Lung (tissue), 12 donors: ENCODE data around the gene MRTFA. TPM values are rescaled to one million over a fixed set of nuclear protein-coding genes. Genes with fewer than 3 reads are reported as not detected.
"Not testable (repeated sequence)": the region's sequence is repeated elsewhere in the genome, so short reads cannot be mapped to it uniquely, and the experiment has no call there.

Source experiments
- ATAC-seq: fragments of 200-7000 bp; cut with Tn5 transposase; one replicate; pipeline ENCODE4 v1.9.1; 2020; ENCODE audit warnings: moderate number of reproducible peaks; ENCODE audit not compliant: insufficient read depth, low FRiP score
- DNase-seq, 3 donors: peaks; one replicate each; pipeline ENCODE4 v3.0.0-alpha.2; 2013 to 2017
- H3K27ac ChIP-seq, 2 donors: one replicate each; pipeline ENCODE4 v1.5.1; 2013; ENCODE audit warnings: mild to moderate bottlenecking in 2 of 2, moderate library complexity in 2 of 2, control low read depth in 1 of 2, inconsistent platforms in 1 of 2, low read depth in 1 of 2, low read length in 1 of 2
- H3K27me3 ChIP-seq, 3 donors: one replicate each; pipeline ENCODE4 v1.5.1; 2013; ENCODE audit warnings: low read length in 2 of 3; ENCODE audit not compliant: control insufficient read depth in 3 of 3, insufficient read depth in 3 of 3
- H3K36me3 ChIP-seq, 4 donors: one replicate each; pipeline ENCODE4 v1.5.1; 2013; ENCODE audit warnings: low read length in 4 of 4, mild to moderate bottlenecking in 1 of 4, moderate library complexity in 1 of 4; ENCODE audit not compliant: control insufficient read depth in 4 of 4, insufficient read depth in 4 of 4
- H3K4me1 ChIP-seq, 5 donors: one replicate each; pipeline ENCODE4 v1.5.1; 2013; ENCODE audit warnings: low read length in 5 of 5, mild to moderate bottlenecking in 2 of 5, moderate library complexity in 1 of 5; ENCODE audit not compliant: control insufficient read depth in 5 of 5, insufficient read depth in 5 of 5
- H3K4me3 ChIP-seq: one replicate; pipeline ENCODE4 v1.5.1; 2013; ENCODE audit warnings: mild to moderate bottlenecking, control low read depth, moderate library complexity
- H3K9ac ChIP-seq, 2 donors: one replicate each; pipeline ENCODE4 v1.5.1; 2013; ENCODE audit warnings: low read length in 2 of 2, control low read depth in 1 of 2; ENCODE audit not compliant: insufficient read depth in 1 of 2
- H3K9me3 ChIP-seq, 4 donors: one replicate each; pipeline ENCODE4 v1.5.1; 2013; ENCODE audit warnings: low read length in 3 of 4, mild to moderate bottlenecking in 1 of 4, moderate library complexity in 1 of 4; ENCODE audit not compliant: control insufficient read depth in 4 of 4, insufficient read depth in 3 of 4
- CTCF ChIP-seq: IDR thresholded peaks from 2 replicates; pipeline ENCODE4 v1.5.1; 2012; ENCODE audit warnings: mild to moderate bottlenecking; ENCODE audit errors: control extremely low read depth, extremely low read depth
- WGBS, 2 donors: extraction: QIAGEN DNeasy Blood & Tissue Kit; methylation state at CpG; one replicate each; pipeline ENCODE4 v1.1.7; 2013; 5-methylcytosine and 5-hydroxymethylcytosine counted together
- polyA plus RNA-seq, 2 donors: library from polyadenylated mRNA; stranded (reverse); fragments of 200-250 nt; gene quantifications; one replicate each; pipeline ENCODE4 v1.2.1, GENCODE V29; 2013
- total RNA-seq, 2 donors: library from RNA; depleted of rRNA in 1 of 2; stranded (reverse); fragments of >200 nt in 1 of 2; gene quantifications; one replicate each; pipeline ENCODE4 v1.2.1, GENCODE V29; 2014 to 2021
- donor health status: control.
- donor health status: control.
- donor health status: Bipolar disorder and iron deficiency.
- donor health status: healthy.
- donor health status: DM: yes; HTN: yes; CAD: no.

The MRTFA gene
- total and polyA plus RNA-seq, 4 donors = 26.3 to 64.0 (median 40.1) TPM

GRCh38 chr22:40506762-40507161 lies 129.8 kb downstream of the MRTFA start:
- Histone ChIP-seq H3K4me3 (no peak overlapping the region), H3K27me3 (no peaks in the 10 kb centered on the region), H3K9ac (no peak overlapping the region), H3K36me3 (no peaks in the 10 kb centered on the region), H3K4me1 (peaks cover 2 to 48% (median 32%) of the 10 kb centered on the region in 5 donors), H3K27ac (no peak overlapping the region), H3K9me3 (no peaks in the 10 kb centered on the region)
- no peak for TF ChIP-seq CTCF
- ATAC-seq (no peak), DNase-seq (no peak)
- 82 to 89% methylated on average over 3 of the region's 3 CpGs for WGBS, 2 donors

- DNase-seq (no peak), ATAC-seq (no peak)
- peak overlapping the region in 1 of 2 donors; percentile 23 for H3K9ac ChIP-seq
- no peaks in the 10 kb centered on the region for H3K27me3 ChIP-seq
- no peak overlapping the region for H3K27ac ChIP-seq
- 57 to 61% methylated on average over 3 of the region's 3 CpGs for WGBS, 2 donors
- TF ChIP-seq CTCF = no peak
- H3K9me3 ChIP-seq = no peaks in the 10 kb centered on the region
- H3K36me3 ChIP-seq = no peaks in the 10 kb centered on the region
- peaks cover 0 to 31% (median 13%) of the 10 kb centered on the region in 5 donors for H3K4me1 ChIP-seq
- H3K4me3 ChIP-seq = no peak overlapping the region
These were observed 132.0 kb downstream of the MRTFA start for GRCh38 chr22:40504285-40505249.

GRCh38 chr22:40502919-40503318 lies 133.6 kb downstream of the MRTFA start:
- WGBS, 2 donors = 98 to 100% methylated on average over 1 of the region's 1 CpG
- TF ChIP-seq CTCF = no peak
- DNase-seq = no peak
- no peaks in the 10 kb centered on the region for H3K27me3 ChIP-seq
- H3K4me1 ChIP-seq = peaks cover 0 to 26% (median 3%) of the 10 kb centered on the region in 5 donors
- H3K9me3 ChIP-seq = no peaks in the 10 kb centered on the region
- H3K27ac ChIP-seq = no peak overlapping the region
- no peaks in the 10 kb centered on the region for H3K36me3 ChIP-seq
- H3K4me3 ChIP-seq = no peak overlapping the region
- no peak overlapping the region for H3K9ac ChIP-seq
- ATAC-seq = no peak

- not testable (repeated sequence) for H3K9me3 ChIP-seq, H3K27me3 ChIP-seq, H3K9ac ChIP-seq, H3K4me3 ChIP-seq, H3K27ac ChIP-seq, ATAC-seq, H3K36me3 ChIP-seq, DNase-seq
- H3K4me1 ChIP-seq = peaks cover 0 to 29% (median 3%) of the 10 kb centered on the region in 5 donors
- 81 to 94% methylated on average over 4 of the region's 5 CpGs for WGBS, 2 donors
These were observed 136.1 kb downstream of the MRTFA start for GRCh38 chr22:40500465-40500786.
